Spinal cord (tissue), 10 donors: ENCODE results near the gene MAPKAPK3. TPM values are rescaled to one million over a fixed set of nuclear protein-coding genes. Genes with fewer than 3 reads are reported as not detected.

ENCODE experiments used
- DNase-seq, 6 donors: peaks; one replicate each; pipeline versions ENCODE4 v3.0.0 to v3.0.0-alpha.2; 2013 to 2015; ENCODE audit warnings: low spot score in 6 of 6, low read depth in 4 of 6
- H3K27ac ChIP-seq: one replicate; pipeline ENCODE4 v1.5.1; 2013; ENCODE audit warnings: low read depth, low read length, control low read depth
- H3K27me3 ChIP-seq: one replicate; pipeline ENCODE4 v1.6.1; 2013; ENCODE audit warnings: low read length; ENCODE audit not compliant: control insufficient read depth, insufficient read depth
- H3K36me3 ChIP-seq: one replicate; pipeline ENCODE4 v1.6.1; 2013; ENCODE audit warnings: low read length; ENCODE audit not compliant: control insufficient read depth, insufficient read depth
- H3K4me1 ChIP-seq: one replicate; pipeline ENCODE4 v1.6.1; 2013; ENCODE audit warnings: low read length; ENCODE audit not compliant: control insufficient read depth, insufficient read depth
- H3K4me3 ChIP-seq: one replicate; pipeline ENCODE4 v1.5.1; 2013; ENCODE audit warnings: low read depth, low read length, control low read depth
- H3K9me3 ChIP-seq: one replicate; pipeline ENCODE4 v1.6.1; 2013; ENCODE audit warnings: low read length; ENCODE audit not compliant: control insufficient read depth, insufficient read depth
- WGBS: methylation state at CpG from one replicate; pipeline ENCODE4 v1.1.5; 2013; ENCODE audit warnings: missing lambda C conversion rate; ENCODE audit not compliant: insufficient coverage; 5-methylcytosine and 5-hydroxymethylcytosine counted together
- polyA plus RNA-seq, 2 donors: library from polyadenylated mRNA; unstranded; fragments of 120-200 nt; gene quantifications; one replicate each; pipeline ENCODE4 v1.2.1, GENCODE V29; 2013; ENCODE audit not compliant: insufficient read length in 2 of 2
- total RNA-seq, 2 donors: library from RNA; depleted of rRNA in 1 of 2; stranded (reverse); fragments of 120-200 nt in 1 of 2; fragments of >200 nt in 1 of 2; gene quantifications; one replicate each; pipeline versions ENCODE4 v1.2.3 to v1.2.4, GENCODE V29; 2013 to 2014
- donor health status: healthy.

The MAPKAPK3 gene
- total and polyA plus RNA-seq, 4 donors, result 12.4 to 24.4 (median 19.0) TPM

DNA sequence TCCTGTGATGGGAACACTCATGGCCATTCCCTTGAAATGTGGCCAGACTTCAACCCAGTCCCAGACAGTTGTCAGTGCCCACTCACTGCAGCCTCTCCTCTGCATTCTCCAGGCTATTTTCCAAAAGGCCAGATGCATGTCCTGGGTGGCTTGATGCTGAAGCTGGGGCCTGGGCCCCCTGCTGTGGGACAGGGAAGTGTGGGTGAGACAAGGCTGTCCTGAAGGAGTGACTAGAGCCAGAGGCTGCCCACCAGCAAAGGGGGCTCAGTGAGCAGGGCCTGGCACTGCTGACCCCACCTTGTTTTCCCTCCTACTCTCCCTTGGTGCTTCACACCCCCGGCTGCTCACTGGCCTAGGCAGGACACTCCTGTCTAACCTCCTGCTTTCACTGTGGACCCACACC lies 17.2 kb upstream of the MAPKAPK3 start:
- peaks cover 24% of the 10 kb centered on the region for H3K4me1 ChIP-seq
- no peaks in the 10 kb centered on the region for H3K9me3 ChIP-seq
- no peak overlapping the region for H3K4me3 ChIP-seq
- no peak for DNase-seq
- 100% methylated on average over 1 of the region's 1 CpG for WGBS
- H3K27me3 ChIP-seq, result no peaks in the 10 kb centered on the region
- H3K36me3 ChIP-seq, result peaks cover 6% of the 10 kb centered on the region
- no peak overlapping the region for H3K27ac ChIP-seq

DNA sequence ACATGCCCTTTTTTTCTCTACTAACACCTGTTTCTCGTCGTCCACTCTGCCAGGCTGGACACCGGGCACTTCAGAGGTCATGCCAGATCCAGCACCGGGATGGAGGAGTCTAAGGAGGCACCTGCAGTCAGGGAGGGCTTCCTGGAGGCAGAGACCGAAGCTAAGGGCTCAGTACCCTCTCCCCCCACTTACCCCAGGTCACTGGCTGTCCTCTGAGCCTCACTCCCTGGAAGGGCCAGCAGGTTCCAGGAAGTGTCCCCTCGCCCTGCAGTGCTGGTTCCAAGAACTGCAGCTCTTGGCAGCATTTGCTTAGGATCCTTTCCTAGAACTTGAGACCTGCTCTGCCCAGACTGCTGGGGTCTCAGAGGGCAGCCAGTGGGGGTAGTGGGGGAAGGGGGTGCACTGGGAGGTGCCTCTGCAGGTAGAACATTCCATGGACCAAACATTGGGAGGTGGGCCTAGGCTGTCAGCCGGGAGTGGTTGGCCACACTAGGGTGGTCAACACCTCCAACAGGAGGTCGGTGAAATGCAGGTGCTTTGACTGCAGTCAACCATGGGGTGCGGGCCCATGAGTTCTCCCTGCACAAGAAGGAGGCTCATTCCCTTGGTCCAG lies 16.7 kb upstream of the MAPKAPK3 start:
- DNase-seq, result no peak
- Histone ChIP-seq H3K36me3 (peaks cover 11% of the 10 kb centered on the region), H3K4me1 (peaks cover 24% of the 10 kb centered on the region), H3K27me3 (no peaks in the 10 kb centered on the region), H3K9me3 (no peaks in the 10 kb centered on the region), H3K4me3 (no peak overlapping the region), H3K27ac (peak overlapping the region; percentile 95)
- 97% methylated on average over 9 of the region's 9 CpGs for WGBS

DNA sequence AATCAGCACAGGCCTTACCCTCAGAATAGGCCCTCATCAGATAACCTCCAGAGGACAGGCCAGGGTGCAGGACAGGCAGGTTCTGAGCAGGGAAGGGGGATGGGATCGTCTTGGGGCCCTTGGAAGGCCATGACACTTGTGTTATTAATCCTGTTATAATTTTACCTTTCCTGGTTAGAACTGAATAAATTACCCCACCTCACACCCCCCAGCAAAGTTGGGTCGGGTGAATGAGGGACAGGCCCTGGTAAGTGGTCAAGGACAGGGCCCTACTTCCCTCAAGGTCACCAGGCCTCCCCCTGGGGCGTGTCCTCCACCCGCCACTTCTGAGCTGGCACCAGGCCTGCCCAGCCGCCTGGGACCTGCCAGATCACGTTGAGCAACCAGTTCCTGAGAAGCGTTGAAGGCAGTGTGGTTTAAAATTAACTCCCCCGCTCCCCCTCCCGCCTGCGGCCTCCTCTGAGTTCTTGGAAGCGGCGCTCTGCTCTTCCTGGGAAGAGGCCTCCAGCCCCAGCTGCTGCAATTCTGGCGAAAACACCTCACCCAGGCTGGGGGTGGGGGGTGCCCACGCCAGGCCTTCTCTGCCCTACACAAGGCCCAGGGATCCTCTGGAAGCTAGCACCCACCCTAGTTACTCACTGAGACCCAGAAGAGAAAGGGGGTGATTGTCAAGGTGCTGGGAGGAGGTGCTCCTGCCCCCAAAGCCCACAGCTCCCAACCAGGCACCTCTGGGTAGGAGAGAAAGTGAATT lies 15.9 kb upstream of the MAPKAPK3 start:
- Histone ChIP-seq H3K36me3 (peaks cover 12% of the 10 kb centered on the region), H3K27me3 (no peaks in the 10 kb centered on the region), H3K4me1 (peaks cover 24% of the 10 kb centered on the region), H3K27ac (peak overlapping the region; percentile 95), H3K9me3 (no peaks in the 10 kb centered on the region), H3K4me3 (no peak overlapping the region)
- 25% methylated on average over 7 of the region's 14 CpGs for WGBS
- peak in 3 of 6 donors; percentile 33 to 85 (median 47) for DNase-seq

GRCh38 chr3:50602595-50603191 lies 14.3 kb upstream of the MAPKAPK3 start:
- H3K27me3 ChIP-seq, result no peaks in the 10 kb centered on the region
- no peak for DNase-seq
- no peaks in the 10 kb centered on the region for H3K9me3 ChIP-seq
- H3K4me1 ChIP-seq, result peaks cover 24% of the 10 kb centered on the region
- no peak overlapping the region for H3K4me3 ChIP-seq
- H3K27ac ChIP-seq, result peak overlapping the region; percentile 95
- H3K36me3 ChIP-seq, result peaks cover 23% of the 10 kb centered on the region
- 91% methylated on average over 9 of the region's 9 CpGs for WGBS

GRCh38 chr3:50603261-50604109 lies 13.5 kb upstream of the MAPKAPK3 start:
- no peak for DNase-seq
- Histone ChIP-seq H3K4me3 (no peak overlapping the region), H3K27me3 (no peaks in the 10 kb centered on the region), H3K36me3 (peaks cover 31% of the 10 kb centered on the region), H3K9me3 (no peaks in the 10 kb centered on the region), H3K4me1 (peaks cover 24% of the 10 kb centered on the region), H3K27ac (no peak overlapping the region)
- 93% methylated on average over 2 of the region's 4 CpGs for WGBS

GRCh38 chr3:50604110-50604621 lies 12.8 kb upstream of the MAPKAPK3 start:
- no peak overlapping the region for H3K4me3 ChIP-seq
- peaks cover 32% of the 10 kb centered on the region for H3K36me3 ChIP-seq
- no peaks in the 10 kb centered on the region for H3K9me3 ChIP-seq
- H3K27ac ChIP-seq, result no peak overlapping the region
- no peak for DNase-seq
- no peaks in the 10 kb centered on the region for H3K27me3 ChIP-seq
- peaks cover 24% of the 10 kb centered on the region for H3K4me1 ChIP-seq
- WGBS, result 89% methylated on average over 5 of the region's 5 CpGs

- no peak for DNase-seq
- WGBS, result 91% methylated on average over 12 of the region's 14 CpGs
- Histone ChIP-seq H3K4me3 (no peak overlapping the region), H3K27me3 (no peaks in the 10 kb centered on the region), H3K27ac (no peak overlapping the region), H3K9me3 (no peaks in the 10 kb centered on the region), H3K4me1 (peaks cover 28% of the 10 kb centered on the region), H3K36me3 (peaks cover 32% of the 10 kb centered on the region)
Measured at GRCh38 chr3:50604628-50605588, 12.0 kb upstream of the MAPKAPK3 start.

DNA sequence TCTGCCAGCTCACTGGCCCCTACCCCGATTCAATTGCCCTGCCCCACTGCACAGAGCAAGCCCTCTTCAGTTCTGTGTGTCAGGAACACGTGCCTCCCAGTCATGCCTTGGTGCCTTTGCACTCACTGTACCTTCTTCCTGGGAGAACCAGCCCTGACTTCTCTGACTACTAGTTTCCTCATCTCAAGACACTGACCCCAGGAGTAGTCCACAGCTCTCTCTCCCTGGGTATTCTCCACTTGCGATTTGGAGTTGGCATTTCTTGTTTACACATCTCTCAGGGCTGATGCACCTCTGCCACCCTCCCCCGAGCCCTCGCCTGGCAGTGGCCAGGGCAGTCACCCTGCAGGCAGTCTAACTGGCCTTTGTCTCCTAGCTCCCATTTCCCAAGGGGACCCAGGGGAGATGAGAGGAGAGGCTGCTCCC lies 11.0 kb upstream of the MAPKAPK3 start:
- H3K36me3 ChIP-seq, result peaks cover 32% of the 10 kb centered on the region
- no peaks in the 10 kb centered on the region for H3K27me3 ChIP-seq
- 77% methylated on average over 3 of the region's 5 CpGs for whole genome bisulfite sequencing
- no peak overlapping the region for H3K27ac ChIP-seq
- no peaks in the 10 kb centered on the region for H3K9me3 ChIP-seq
- H3K4me3 ChIP-seq, result no peak overlapping the region
- DNase-seq, result no peak
- peaks cover 35% of the 10 kb centered on the region for H3K4me1 ChIP-seq
